ENCODE results near the gene BTN3A1.
"Not testable (repeated sequence)": the region's sequence is repeated elsewhere in the genome, so short reads cannot be mapped to it uniquely, and the experiment has no call there.

Gene BTN3A1

DNA sequence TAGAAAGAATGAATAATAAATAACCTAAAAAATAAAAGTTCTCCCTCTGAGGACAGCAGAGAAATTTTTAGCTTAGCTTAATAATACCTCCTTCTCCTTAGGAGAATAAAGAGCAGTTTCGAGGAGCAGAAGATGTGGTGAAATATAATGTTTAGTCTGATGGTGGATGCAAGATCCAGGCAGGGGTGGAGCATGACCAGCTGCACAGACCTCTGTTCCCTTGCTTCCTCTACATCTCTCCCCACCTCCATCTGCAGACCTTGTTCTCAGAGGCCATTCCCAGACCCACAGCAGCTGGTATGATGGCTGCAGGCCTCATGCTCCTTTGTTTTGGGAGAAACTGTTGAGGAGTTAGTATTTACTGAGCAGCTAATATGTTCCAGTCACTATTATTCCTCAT is 35.6 kb upstream of the BTN3A1 start:
- Mint-ChIP-seq H3K4me1 (peaks cover 30 to 35% of the 10 kb centered on the region in 2 donors), H3K9me3 (no peaks in the 10 kb centered on the region), H3K4me3 (peak overlapping the region in 1 of 2 donors; percentile 72), H3K27ac (no peak overlapping the region), H3K36me3 (peaks cover 17 to 24% of the 10 kb centered on the region in 2 donors), H3K27me3 (no peaks in the 10 kb centered on the region)
- no peak for ATAC-seq (replicated peaks)
- no peak for DNase-seq

GRCh38 chr6:26367114-26367513 is 35.0 kb upstream of the BTN3A1 start:
- Mint-ChIP-seq H3K4me3 (no peak overlapping the region), H3K4me1 (peaks cover 28 to 34% of the 10 kb centered on the region in 2 donors)

DNA sequence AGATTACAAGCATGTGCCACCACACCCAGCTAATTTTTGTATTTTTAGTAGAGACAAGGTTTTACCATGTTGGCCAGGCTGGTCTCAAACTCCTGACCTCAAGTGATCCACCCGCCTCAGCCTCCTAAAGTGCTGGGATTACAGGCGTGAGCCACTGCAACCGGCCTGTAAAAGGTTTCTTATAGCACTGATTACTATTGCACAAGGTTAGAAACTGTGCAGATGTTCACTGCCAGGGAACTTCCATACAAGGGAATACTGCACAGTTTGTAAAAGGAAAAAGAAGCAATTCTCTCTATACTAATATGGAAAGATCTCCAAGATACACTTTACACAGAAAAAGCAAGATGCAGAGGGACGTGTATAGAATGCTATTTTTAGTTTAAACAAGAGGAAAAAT is 30.3 kb upstream of the BTN3A1 start:
- H3K9me3 Mint-ChIP-seq; ATAC-seq (replicated peaks); H3K27ac Mint-ChIP-seq; H3K27me3 Mint-ChIP-seq; DNase-seq; H3K4me3 Mint-ChIP-seq: not testable (repeated sequence)
- Mint-ChIP-seq H3K36me3 (peaks cover 52 to 65% of the 10 kb centered on the region in 2 donors), H3K4me1 (peaks cover 36 to 44% of the 10 kb centered on the region in 2 donors)

More at GRCh38 chr6:26367114-26367513, 35.0 kb upstream of the BTN3A1 start:
- no peak for ATAC-seq (replicated peaks)
- Mint-ChIP-seq H3K27me3 (no peaks in the 10 kb centered on the region), H3K36me3 (peaks cover 17 to 28% of the 10 kb centered on the region in 2 donors), H3K27ac (no peak overlapping the region), H3K9me3 (no peaks in the 10 kb centered on the region)
- no peak for DNase-seq

DNA sequence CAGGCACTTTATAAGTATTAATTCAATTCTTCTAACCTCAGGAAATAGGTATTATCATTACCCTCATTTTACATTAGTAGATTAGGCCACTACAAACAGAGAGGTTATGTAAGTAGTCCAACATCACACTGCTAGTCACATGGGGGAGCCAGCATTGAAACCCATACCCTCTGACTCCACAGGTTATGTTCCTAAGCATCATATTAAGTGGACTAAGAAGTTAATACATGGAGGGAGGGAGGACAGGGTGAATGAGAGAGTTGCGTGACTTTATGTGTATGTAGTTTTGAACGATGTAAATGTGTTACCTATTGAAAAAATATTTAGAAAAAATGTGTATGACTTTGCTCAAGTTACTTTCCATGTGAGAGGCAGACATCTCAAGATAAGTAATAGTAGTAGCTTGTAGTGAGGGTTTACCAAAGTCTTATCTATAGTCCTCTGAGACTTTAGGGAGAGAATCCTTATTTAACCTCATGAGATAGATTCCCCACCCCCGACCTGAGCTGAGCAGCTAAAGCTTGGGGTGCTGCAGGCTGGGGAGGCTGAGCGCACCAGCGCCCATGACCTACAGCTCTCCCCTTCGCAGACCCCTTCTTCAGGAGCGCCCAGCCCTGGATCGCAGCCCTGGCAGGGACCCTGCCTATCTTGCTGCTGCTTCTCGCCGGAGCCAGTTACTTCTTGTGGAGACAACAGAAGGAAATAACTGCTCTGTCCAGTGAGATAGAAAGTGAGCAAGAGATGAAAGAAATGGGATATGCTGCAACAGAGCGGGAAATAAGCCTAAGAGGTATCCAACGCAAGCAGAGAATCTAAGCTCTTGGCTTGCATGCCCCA is 29.5 kb upstream of the BTN3A1 start:
- H3K4me3 Mint-ChIP-seq = no peak overlapping the region
- H3K27me3 Mint-ChIP-seq = no peaks in the 10 kb centered on the region
- no peak overlapping the region for H3K27ac Mint-ChIP-seq
- peaks cover 34 to 36% of the 10 kb centered on the region in 2 donors for H3K4me1 Mint-ChIP-seq
- H3K9me3 Mint-ChIP-seq = no peaks in the 10 kb centered on the region
- ATAC-seq (replicated peaks) (no peak), DNase-seq (no peak)
- peaks cover 56 to 68% of the 10 kb centered on the region in 2 donors for H3K36me3 Mint-ChIP-seq

- Mint-ChIP-seq H3K27ac (peak overlapping the region; percentile 89), H3K4me1 (peaks cover 21 to 30% of the 10 kb centered on the region in 2 donors), H3K36me3 (peaks cover 45 to 53% of the 10 kb centered on the region in 2 donors), H3K4me3 (peak overlapping the region in 1 of 2 donors; percentile 0), H3K9me3 (no peaks in the 10 kb centered on the region), H3K27me3 (no peaks in the 10 kb centered on the region)
- DNase-seq = no peak
- peak in 1 of 2 donors; percentile 29 for ATAC-seq (replicated peaks)
Measured at GRCh38 chr6:26375270-26375669, 26.8 kb upstream of the BTN3A1 start.

DNA sequence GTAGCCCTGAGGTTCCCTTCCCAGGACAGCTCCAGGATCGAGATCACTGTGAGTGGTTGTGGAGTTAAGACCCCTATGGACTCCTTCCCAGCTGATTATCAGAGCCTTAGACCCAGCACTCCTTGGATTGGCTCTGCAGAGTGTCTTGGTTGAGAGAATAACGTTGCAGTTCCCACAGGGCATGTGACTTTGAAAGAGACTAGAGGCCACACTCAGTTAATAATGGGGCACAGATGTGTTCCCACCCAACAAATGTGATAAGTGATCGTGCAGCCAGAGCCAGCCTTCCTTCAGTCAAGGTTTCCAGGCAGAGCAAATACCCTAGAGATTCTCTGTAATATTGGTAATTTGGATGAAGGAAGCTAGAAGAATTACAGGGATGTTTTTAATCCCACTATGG is 24.4 kb upstream of the BTN3A1 start:
- H3K9me3 Mint-ChIP-seq = no peaks in the 10 kb centered on the region
- no peak for DNase-seq
- no peaks in the 10 kb centered on the region for H3K27me3 Mint-ChIP-seq
- no peak overlapping the region for H3K4me3 Mint-ChIP-seq
- H3K27ac Mint-ChIP-seq = no peak overlapping the region
- peaks cover 36 to 42% of the 10 kb centered on the region in 2 donors for H3K4me1 Mint-ChIP-seq
- peaks cover 43 to 47% of the 10 kb centered on the region in 2 donors for H3K36me3 Mint-ChIP-seq
- ATAC-seq (replicated peaks) = no peak

DNA sequence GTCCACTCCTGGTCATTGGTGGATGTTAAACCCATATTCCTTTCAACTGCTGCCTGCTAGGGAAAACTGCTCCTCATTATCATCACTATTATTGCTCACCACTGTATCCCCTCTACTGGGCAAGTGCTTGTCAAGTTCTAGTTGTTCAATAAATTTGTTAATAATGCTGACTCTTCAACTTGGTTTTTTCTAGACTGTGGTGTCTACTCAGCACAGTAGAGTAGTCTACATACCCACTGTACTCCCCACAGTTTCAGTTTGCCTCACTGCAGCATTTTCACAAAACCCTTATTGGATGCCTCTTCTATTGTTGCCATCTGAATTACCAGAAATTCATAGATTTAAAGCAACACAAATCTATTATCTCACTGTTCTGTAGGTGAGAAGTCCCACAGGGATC is 23.9 kb upstream of the BTN3A1 start:
- H3K4me3 Mint-ChIP-seq; H3K9me3 Mint-ChIP-seq; H3K27ac Mint-ChIP-seq; H3K27me3 Mint-ChIP-seq; DNase-seq; ATAC-seq (replicated peaks): not testable (repeated sequence)
- Mint-ChIP-seq H3K4me1 (peaks cover 39 to 42% of the 10 kb centered on the region in 2 donors), H3K36me3 (peaks cover 40 to 46% of the 10 kb centered on the region in 2 donors)

DNA sequence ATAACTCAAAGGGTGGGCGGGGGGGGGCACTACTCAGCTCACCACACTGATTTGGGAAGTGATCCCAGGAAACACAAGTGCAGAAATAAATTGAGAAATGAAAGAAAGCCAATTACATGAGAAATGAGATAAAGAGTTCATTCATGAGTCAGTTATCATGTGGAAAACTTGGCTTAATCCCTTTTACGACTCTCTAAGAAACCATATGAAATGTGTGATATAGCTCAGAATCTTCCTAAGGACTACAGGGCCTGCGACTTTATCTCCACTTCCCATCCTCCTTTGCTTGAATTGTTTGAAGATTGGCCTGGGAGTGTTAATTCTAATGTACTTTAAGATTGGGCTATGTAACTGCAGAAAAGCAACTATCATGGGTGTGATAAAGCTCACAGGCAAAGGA is 22.8 kb upstream of the BTN3A1 start:
- no peaks in the 10 kb centered on the region for H3K9me3 Mint-ChIP-seq
- H3K4me3 Mint-ChIP-seq = no peak overlapping the region
- H3K27me3 Mint-ChIP-seq = no peaks in the 10 kb centered on the region
- H3K4me1 Mint-ChIP-seq = peaks cover 45% of the 10 kb centered on the region in 2 donors
- H3K36me3 Mint-ChIP-seq = peaks cover 33 to 39% of the 10 kb centered on the region in 2 donors
- no peak overlapping the region for H3K27ac Mint-ChIP-seq
- ATAC-seq (replicated peaks) = no peak
- DNase-seq = no peak

GRCh38 chr6:26379740-26380139 is 22.3 kb upstream of the BTN3A1 start:
- H3K36me3 Mint-ChIP-seq = peaks cover 29 to 36% of the 10 kb centered on the region in 2 donors
- no peak overlapping the region for H3K27ac Mint-ChIP-seq
- peaks cover 42 to 45% of the 10 kb centered on the region in 2 donors for H3K4me1 Mint-ChIP-seq
- H3K4me3 Mint-ChIP-seq = no peak overlapping the region
- ATAC-seq (replicated peaks) (no peak), DNase-seq (no peak)
- no peaks in the 10 kb centered on the region for H3K9me3 Mint-ChIP-seq
- H3K27me3 Mint-ChIP-seq = no peaks in the 10 kb centered on the region

DNA sequence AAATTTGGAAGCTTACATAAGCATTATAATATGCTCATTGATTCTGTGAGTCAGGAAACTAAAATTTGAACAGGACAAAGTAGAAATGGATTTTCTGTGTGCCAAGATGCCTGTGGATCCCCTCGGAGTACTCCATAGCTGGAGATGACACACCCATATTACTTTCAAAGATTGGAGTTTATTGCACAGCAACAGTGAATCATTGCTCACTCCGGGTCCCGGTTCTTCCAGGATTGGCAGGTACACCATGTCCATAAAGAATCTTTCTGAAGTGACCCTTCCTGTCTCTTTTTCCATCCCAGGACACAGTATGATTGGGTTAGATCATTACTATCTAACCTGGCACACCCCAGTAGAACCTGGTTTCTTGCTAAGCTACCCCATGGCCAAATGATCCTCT is 21.8 kb upstream of the BTN3A1 start:
- Mint-ChIP-seq H3K27ac (no peak overlapping the region), H3K4me3 (no peak overlapping the region), H3K36me3 (peaks cover 28 to 36% of the 10 kb centered on the region in 2 donors), H3K27me3 (no peaks in the 10 kb centered on the region), H3K4me1 (peaks cover 41 to 45% of the 10 kb centered on the region in 2 donors), H3K9me3 (no peaks in the 10 kb centered on the region)
- DNase-seq = no peak
- no peak for ATAC-seq (replicated peaks)

DNA sequence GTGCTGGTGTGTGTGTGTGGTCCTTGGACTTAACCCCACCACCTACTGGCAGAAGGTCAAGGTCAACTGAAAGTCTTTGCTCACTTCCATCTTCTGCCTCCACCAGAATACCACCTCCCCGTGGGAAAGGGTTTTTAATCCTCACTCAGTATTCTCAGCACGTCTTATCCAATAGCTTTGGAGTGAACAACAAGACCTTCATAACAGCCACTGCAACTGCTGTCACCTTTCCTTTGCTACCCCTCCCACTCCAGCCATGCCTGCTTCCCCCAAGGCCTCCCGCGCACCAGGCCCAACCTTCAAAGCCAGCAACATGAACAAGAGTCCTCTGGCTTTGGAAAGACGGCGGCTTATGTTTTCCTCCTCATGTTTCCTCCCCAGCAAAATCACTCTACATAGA is 20.0 kb upstream of the BTN3A1 start:
- peak overlapping the region; percentile 97 to 99 for H3K4me3 Mint-ChIP-seq

DNA sequence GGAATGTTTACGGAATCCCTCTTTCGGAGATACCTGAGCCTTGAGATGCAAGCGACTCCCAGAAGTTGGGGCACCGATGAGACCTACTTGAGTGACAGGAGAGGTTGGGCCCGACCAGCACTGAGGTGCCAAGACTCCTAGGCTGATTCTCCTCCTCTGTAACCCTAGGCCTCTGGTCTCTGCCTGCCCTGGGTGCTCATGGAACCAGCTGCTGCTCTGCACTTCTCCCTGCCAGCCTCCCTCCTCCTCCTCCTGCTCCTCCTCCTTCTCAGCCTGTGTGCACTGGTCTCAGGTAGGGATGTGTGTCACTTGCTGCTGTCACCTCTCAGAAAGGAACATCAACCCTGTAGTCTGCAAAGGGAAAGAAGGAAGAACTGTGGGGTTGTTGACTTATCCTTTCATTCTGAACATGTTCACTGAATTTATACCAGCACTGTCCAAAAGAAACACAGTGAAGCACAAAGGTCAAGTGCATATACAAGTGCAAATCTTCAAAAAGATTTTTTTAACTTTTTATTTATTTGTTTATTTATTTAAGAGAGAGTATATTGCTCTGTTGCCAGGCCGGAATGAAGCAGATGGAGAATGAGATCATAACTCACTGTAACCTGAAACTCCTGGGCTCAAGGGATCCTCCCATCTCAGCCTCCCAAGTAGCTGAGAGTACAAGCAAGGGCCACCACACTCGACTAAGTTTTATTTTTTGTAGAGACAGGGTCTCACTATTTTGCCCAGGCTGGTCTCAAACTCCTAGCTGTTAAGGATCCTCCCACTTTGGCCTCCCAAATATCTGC is 18.3 kb upstream of the BTN3A1 start:
- no peaks in the 10 kb centered on the region for H3K9me3 Mint-ChIP-seq
- ATAC-seq (replicated peaks) = peak; percentile 41 to 42
- H3K4me3 Mint-ChIP-seq = peak overlapping the region; percentile 97 to 99
- peak overlapping the region; percentile 99 for H3K27ac Mint-ChIP-seq
- H3K4me1 Mint-ChIP-seq = peaks cover 45 to 65% of the 10 kb centered on the region in 2 donors
- H3K27me3 Mint-ChIP-seq = no peaks in the 10 kb centered on the region
- DNase-seq = no peak
- peaks cover 31 to 35% of the 10 kb centered on the region in 2 donors for H3K36me3 Mint-ChIP-seq

More for the DNA sequence above, 20.0 kb upstream of the BTN3A1 start:
- H3K27ac Mint-ChIP-seq = peak overlapping the region; percentile 99
- peaks cover 38 to 48% of the 10 kb centered on the region in 2 donors for H3K4me1 Mint-ChIP-seq
- no peaks in the 10 kb centered on the region for H3K9me3 Mint-ChIP-seq
- DNase-seq (no peak), ATAC-seq (replicated peaks) (no peak)
- peaks cover 23 to 34% of the 10 kb centered on the region in 2 donors for H3K36me3 Mint-ChIP-seq
- no peaks in the 10 kb centered on the region for H3K27me3 Mint-ChIP-seq

DNA sequence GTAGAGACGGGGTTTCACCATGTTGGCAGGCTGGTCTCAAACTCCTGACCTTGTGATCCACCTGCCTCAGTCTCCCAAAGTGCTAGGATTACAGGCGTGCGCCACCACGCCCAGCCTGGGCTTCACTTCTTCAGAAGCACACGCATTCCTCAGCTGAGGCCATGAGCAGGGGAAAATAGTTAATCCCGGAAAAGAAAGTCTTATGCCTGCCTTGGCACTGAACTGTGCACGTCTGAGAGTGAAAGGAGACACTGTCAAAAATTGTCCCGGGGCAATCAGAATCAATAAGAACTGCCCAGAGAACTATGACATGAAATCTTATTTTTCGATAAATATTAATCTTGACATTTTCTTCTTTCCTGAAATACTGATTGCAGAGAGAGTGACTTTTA is 16.3 kb upstream of the BTN3A1 start:
- Mint-ChIP-seq H3K4me3 (peak overlapping the region; percentile 55 to 70), H3K9me3 (no peaks in the 10 kb centered on the region), H3K4me1 (peaks cover 46 to 72% of the 10 kb centered on the region in 2 donors), H3K27me3 (no peaks in the 10 kb centered on the region), H3K27ac (peak overlapping the region; percentile 78), H3K36me3 (peaks cover 40 to 50% of the 10 kb centered on the region in 2 donors)
- no peak for ATAC-seq (replicated peaks)
- DNase-seq = no peak

- DNase-seq = no peak
- Mint-ChIP-seq H3K4me1 (peaks cover 40 to 64% of the 10 kb centered on the region in 2 donors), H3K9me3 (no peaks in the 10 kb centered on the region), H3K36me3 (peaks cover 47 to 66% of the 10 kb centered on the region in 2 donors), H3K27ac (no peak overlapping the region), H3K4me3 (no peak overlapping the region), H3K27me3 (no peaks in the 10 kb centered on the region)
- no peak for ATAC-seq (replicated peaks)
Measured at GRCh38 chr6:26387565-26387964, 14.5 kb upstream of the BTN3A1 start.

All from stimulated activated naive B cell treated with anti-CD40 and anti-IgM and Interleukin-4, amounts not matched to agents 10 μg/mL and 1 μg/mL and 100 μg/mL, for 72 hours (primary cell).